K562 (cell line): ENCODE measurements around the gene TRIAP1. TPM values are rescaled to one million over a fixed set of nuclear protein-coding genes. Genes with fewer than 3 reads are reported as not detected.

ENCODE experiments used
- ARID3B ChIP-seq: fragments of 250-450 bp; sonication (Bioruptor Pico); IDR thresholded peaks from 2 replicates; pipeline ENCODE4 v1.4.0; 2020; ENCODE audit warnings: borderline replicate concordance
- BCOR ChIP-seq: fragments of 450-650 bp; IDR thresholded peaks from 2 replicates; pipeline ENCODE4 v1.6.1; 2016
- CHD1 ChIP-seq: fragments of 200-600 bp; sonication (generic); IDR thresholded peaks from one replicate; pipeline ENCODE4 v1.6.1; 2012; ENCODE audit warnings: mild to moderate bottlenecking, moderate library complexity, low read length, inconsistent platforms
- CREM ChIP-seq: IDR thresholded peaks from 2 replicates; pipeline ENCODE4 v1.6.1; 2014; ENCODE audit warnings: antibody characterized with exemption, low read depth
- CTCFL ChIP-seq: IDR thresholded peaks from 2 replicates; pipeline ENCODE4 v1.6.1; 2011; ENCODE audit warnings: borderline replicate concordance, low read depth, mild to moderate bottlenecking, moderate library complexity, low read length; ENCODE audit not compliant: insufficient read depth, poor library complexity, severe bottlenecking
- DMBX1 ChIP-seq: fragments of 250-450 bp; sonication (Bioruptor Pico); IDR thresholded peaks from 2 replicates; pipeline ENCODE4 v1.8.0; 2022; ENCODE audit warnings: inconsistent platforms, mild to moderate bottlenecking, moderate library complexity, borderline replicate concordance
- EGR1 ChIP-seq: fragments of 450-650 bp; conservative IDR thresholded peaks from 2 replicates; pipeline ENCODE4 v1.6.1; 2017; ENCODE audit warnings: mild to moderate bottlenecking
- ESRRA ChIP-seq: fragments of 450-650 bp; IDR thresholded peaks from 2 replicates; pipeline ENCODE4 v1.6.1; 2014; ENCODE audit warnings: low read depth, mild to moderate bottlenecking, moderate library complexity, borderline replicate concordance
- GABPA ChIP-seq: fragments of 200-800 bp; sonication (Bioruptor generic); conservative IDR thresholded peaks from 2 replicates; pipeline ENCODE4 v1.6.1; 2016; ENCODE audit warnings: low read depth, missing genetic modification characterization, missing compliant biosample characterization
- HDAC2 ChIP-seq: fragments of 450-650 bp; IDR thresholded peaks from 2 replicates; pipeline ENCODE4 v1.6.1; 2016; ENCODE audit warnings: mild to moderate bottlenecking
- KDM1A ChIP-seq, 2 experiments: fragments of 450-650 bp; IDR thresholded peaks; 2 replicates each; pipeline ENCODE4 v1.6.1; 2016; ENCODE audit warnings: mild to moderate bottlenecking in 2 of 2
- MAZ ChIP-seq, 2 experiments: fragments of 450-650 bp in 1 of 2; sonication (generic) in 1 of 2; formaldehyde crosslinking; IDR thresholded peaks in 1 of 2; conservative IDR thresholded peaks in 1 of 2; 2 replicates each; pipeline versions ENCODE4 v1.4.0 to v1.5.0; 2020; ENCODE audit warnings: mild to moderate bottlenecking in 1 of 2, missing genetic modification reagents in 1 of 2
- MEF2D ChIP-seq: conservative IDR thresholded peaks from 2 replicates; pipeline ENCODE4 v1.6.1; 2016; ENCODE audit warnings: low read depth, missing genetic modification characterization, missing compliant biosample characterization
- MNT ChIP-seq, 2 experiments: fragments of 450-650 bp; conservative IDR thresholded peaks; 2 replicates each; pipeline ENCODE4 v1.6.1; 2017; ENCODE audit warnings: mild to moderate bottlenecking in 2 of 2, moderate library complexity in 2 of 2
- RBFOX2 ChIP-seq: fragments of 200-400 bp; formaldehyde crosslinking; IDR thresholded peaks from 2 replicates; pipeline ENCODE4 v1.6.1; 2017; ENCODE audit warnings: low read depth, mild to moderate bottlenecking, low read length, moderate library complexity
- SIN3A ChIP-seq, 2 experiments: fragments of 150-350 bp in 1 of 2; IDR thresholded peaks; 2 replicates each; pipeline ENCODE4 v1.6.1; 2011 to 2016; ENCODE audit warnings: borderline replicate concordance in 2 of 2, low read depth in 2 of 2, low read length in 2 of 2, mild to moderate bottlenecking in 2 of 2, moderate library complexity in 2 of 2; ENCODE audit not compliant: control insufficient read depth in 1 of 2
- SMARCA4 ChIP-seq: fragments of 450-650 bp; IDR thresholded peaks from 2 replicates; pipeline ENCODE4 v1.6.1; 2016
- STAT5A ChIP-seq: IDR thresholded peaks from 2 replicates; pipeline ENCODE4 v1.6.1; 2012; ENCODE audit warnings: low read length, inconsistent platforms, borderline replicate concordance
- VEZF1 ChIP-seq: fragments of 200-800 bp; sonication (Bioruptor generic); IDR thresholded peaks from 2 replicates; pipeline ENCODE4 v1.6.1; 2017; ENCODE audit warnings: missing genetic modification characterization, missing compliant biosample characterization
- ZFX ChIP-seq: sonication (generic); formaldehyde crosslinking; IDR thresholded peaks from 2 replicates; pipeline ENCODE4 v1.8.0; 2022; ENCODE audit warnings: mild to moderate bottlenecking, missing genetic modification reagents, moderate library complexity
- ZNF408 ChIP-seq: fragments of 250-450 bp; sonication (Bioruptor Pico); IDR thresholded peaks from 2 replicates; pipeline ENCODE4 v1.4.0; 2020; ENCODE audit warnings: low read depth, mild to moderate bottlenecking, moderate library complexity
- polyA plus RNA-seq, 8 experiments: library from polyadenylated mRNA; depleted of rRNA in 4 of 8; stranded (reverse) in 5 of 8; unstranded in 3 of 8; fragments of >200 nt; fragmentation: Nextera tagmentation in 2 of 8; fragmentation: Illumina TruSeq in 1 of 8; extraction: Ambion mirVana in 2 of 8; extraction: Trizol in 1 of 8; gene quantifications; 2 replicates each; pipeline versions ENCODE4 v1.2.1 to v1.2.3, GENCODE V29; 2011 to 2014; ENCODE audit warnings: inconsistent platforms in 1 of 8, missing spikeins in 1 of 8
- total RNA-seq, 7 experiments: library from RNA; depleted of rRNA in 6 of 7; stranded (reverse); fragments of >200 nt in 6 of 7; fragmentation: Illumina TruSeq in 2 of 7; extraction: Trizol in 2 of 7; gene quantifications; 2 replicates each; pipeline versions ENCODE4 v1.2.1 to v1.2.3, GENCODE V29; 2011 to 2021; ENCODE audit warnings: low replicate concordance in 1 of 7

TRIAP1 gene
- total and polyA plus RNA-seq, 9 of the 15 experiments (the other 6 are each of a cell fraction or from before 2014, with no cell fraction given) = 37.3 to 354 (median 65.4) TPM

- TF ChIP-seq MNT (conservative IDR thresholded peaks at IDR 0.05) (0 out of 4 replicates have a peak, but pooled peaks of 1 of the 2 experiments have one; percentile 20), CTCFL (peak; percentile 91), CREM (0 out of 2 replicates have a peak, but pooled peaks have one; percentile 9), VEZF1 (CRISPR knock-in tag) (peak; percentile 89), STAT5A (no peak), BCOR (no peak), MEF2D (no peak), EGR1 (peak; percentile 40), SMARCA4 (no peak), MAZ (CRISPR knock-in tag; conservative IDR thresholded peaks at IDR 0.05 in 1 of 2, IDR thresholded peaks at IDR 0.05 in 1 of 2) (peak in 1 of 2 experiments; percentile 5; a peak in 2 of 4 replicates), GABPA (tag) (peak; percentile 78), HDAC2 (no peak), CHD1 (peak; percentile 91), KDM1A (IDR thresholded peaks at IDR 0.05) (peak in 1 of 2 experiments; percentile 55; a peak in 1 of 4 replicates), ZNF408 (CRISPR knock-in tag) (no peak), ARID3B (no peak), ESRRA (0 out of 2 replicates have a peak, but pooled peaks have one; percentile 2), RBFOX2 (peak; percentile 61), SIN3A (IDR thresholded peaks at IDR 0.05; ENCODE audit: borderline replicate concordance in 2 of 2, control insufficient read depth in 1 of 2, low read depth in 2 of 2, low read length in 2 of 2) (peak in 1 of 2 experiments; percentile 19; a peak in 1 of 4 replicates), DMBX1 (CRISPR knock-in tag) (no peak), ZFX (CRISPR knock-in tag) (peak; percentile 59)
Observed at GRCh38 chr12:120468821-120469449, 22.8 kb upstream of the TRIAP1 start (continued).
